Measurements from ENCODE around the gene S100P. TPM values are rescaled to one million over a fixed set of nuclear protein-coding genes. Genes with fewer than 3 reads are reported as not detected.
A peak's percentile ranks its signal among the peaks of the same experiment; 100 is the strongest.

The S100P gene
- total RNA-seq, 4 donors from 2014 or later: 7.5 to 7.8 TPM; not detected in 2

DNA sequence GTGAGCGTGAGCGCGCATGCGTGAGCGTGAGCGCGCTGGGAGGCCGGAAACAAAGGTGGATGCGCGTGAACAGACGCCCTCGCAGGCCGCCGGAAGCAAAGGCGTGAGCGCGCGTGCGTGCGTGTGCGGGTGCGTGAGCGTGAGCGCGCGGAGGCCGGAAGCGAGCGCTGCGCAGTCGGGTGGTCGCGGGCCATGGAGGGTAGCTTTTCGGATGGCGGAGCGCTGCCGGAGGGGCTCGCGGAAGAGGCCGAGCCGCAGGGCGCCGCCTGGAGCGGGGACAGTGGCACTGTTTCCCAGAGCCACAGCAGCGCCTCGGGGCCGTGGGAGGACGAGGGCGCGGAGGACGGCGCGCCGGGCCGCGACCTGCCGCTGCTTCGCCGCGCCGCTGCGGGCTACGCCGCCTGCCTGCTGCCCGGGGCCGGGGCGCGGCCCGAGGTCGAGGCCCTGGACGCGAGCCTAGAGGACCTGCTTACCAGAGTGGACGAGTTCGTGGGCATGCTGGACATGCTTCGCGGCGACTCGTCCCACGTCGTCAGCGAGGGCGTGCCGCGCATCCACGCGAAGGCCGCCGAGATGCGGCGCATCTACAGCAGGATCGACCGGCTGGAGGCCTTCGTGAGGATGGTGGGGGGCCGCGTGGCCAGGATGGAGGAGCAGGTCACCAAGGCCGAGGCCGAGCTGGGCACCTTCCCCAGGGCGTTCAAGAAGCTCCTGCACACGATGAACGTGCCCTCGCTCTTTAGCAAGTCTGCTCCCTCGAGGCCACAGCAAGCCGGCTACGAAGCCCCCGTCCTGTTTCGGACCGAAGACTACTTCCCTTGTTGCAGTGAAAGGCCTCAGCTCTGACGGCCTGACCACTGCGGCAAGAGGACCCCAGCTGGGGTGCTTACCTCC, 22.6 kb downstream of the S100P start, which contains the start of gene BLOC1S4:
Gene BLOC1S4 (plus strand): TSS at position 157 of the 894 bp plus-strand sequence. CDS start 36 bp downstream, at position 193.
- TF ChIP-seq, protein P1, sequence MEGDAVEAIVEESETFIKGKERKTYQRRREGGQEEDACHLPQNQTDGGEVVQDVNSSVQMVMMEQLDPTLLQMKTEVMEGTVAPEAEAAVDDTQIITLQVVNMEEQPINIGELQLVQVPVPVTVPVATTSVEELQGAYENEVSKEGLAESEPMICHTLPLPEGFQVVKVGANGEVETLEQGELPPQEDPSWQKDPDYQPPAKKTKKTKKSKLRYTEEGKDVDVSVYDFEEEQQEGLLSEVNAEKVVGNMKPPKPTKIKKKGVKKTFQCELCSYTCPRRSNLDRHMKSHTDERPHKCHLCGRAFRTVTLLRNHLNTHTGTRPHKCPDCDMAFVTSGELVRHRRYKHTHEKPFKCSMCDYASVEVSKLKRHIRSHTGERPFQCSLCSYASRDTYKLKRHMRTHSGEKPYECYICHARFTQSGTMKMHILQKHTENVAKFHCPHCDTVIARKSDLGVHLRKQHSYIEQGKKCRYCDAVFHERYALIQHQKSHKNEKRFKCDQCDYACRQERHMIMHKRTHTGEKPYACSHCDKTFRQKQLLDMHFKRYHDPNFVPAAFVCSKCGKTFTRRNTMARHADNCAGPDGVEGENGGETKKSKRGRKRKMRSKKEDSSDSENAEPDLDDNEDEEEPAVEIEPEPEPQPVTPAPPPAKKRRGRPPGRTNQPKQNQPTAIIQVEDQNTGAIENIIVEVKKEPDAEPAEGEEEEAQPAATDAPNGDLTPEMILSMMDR (IDR thresholded peaks at IDR 0.05): peak in 2 of 5 experiments; percentile 10 to 41
- TF ChIP-seq EP300 (IDR thresholded peaks at IDR 0.05; ENCODE audit: low read depth) (no peak), POLR2A (IDR thresholded peaks at IDR 0.05) (peak; percentile 84), POLR2AphosphoS5 (IDR thresholded peaks at IDR 0.05) (peak; percentile 89 to 96 (median 96))
- Histone ChIP-seq H3K36me3 (no peaks in the 10 kb centered on the region), H3K27ac (peak within 1 kb of the TSS; percentile 92 to 94 (median 93)), H3K27me3 (no peaks in the 10 kb centered on the region), H3K4me1 (peaks cover 4 to 26% (median 12%) of the 10 kb centered on the region in 4 donors), H3K4me3 (peak within 1 kb of the TSS; percentile 69 to 84 (median 74)), H3K9me3 (no peaks in the 10 kb centered on the region)
- peak; percentile 90 for DNase-seq
- in situ Hi-C loops (cut with MboI; ENCODE audit: low pct_ligation_motif_present in 1 of 4, low pct_unique_long_range_greater_than_20kb in 1 of 4, low sequenced_read_pairs in 3 of 4): loop anchor here in 3 of 4 donors (5.0 to 25.0 kb wide), 4 partner anchors 161 to 359 kb away; partner anchors contain the start of gene GRPEL1 (in 1 of the 3)
- WGBS, 2 donors (ENCODE audit: low coverage in 1 of 2): 0 to 1% methylated on average over 34 to 71 of the region's 109 CpGs
- intact Hi-C loops (cut with DNase I; ENCODE audit: low total_unique reads): loop anchor here (10.0 kb wide), 1 partner anchor 189 kb away; the partner anchor contains the start of gene TBC1D14

DNA sequence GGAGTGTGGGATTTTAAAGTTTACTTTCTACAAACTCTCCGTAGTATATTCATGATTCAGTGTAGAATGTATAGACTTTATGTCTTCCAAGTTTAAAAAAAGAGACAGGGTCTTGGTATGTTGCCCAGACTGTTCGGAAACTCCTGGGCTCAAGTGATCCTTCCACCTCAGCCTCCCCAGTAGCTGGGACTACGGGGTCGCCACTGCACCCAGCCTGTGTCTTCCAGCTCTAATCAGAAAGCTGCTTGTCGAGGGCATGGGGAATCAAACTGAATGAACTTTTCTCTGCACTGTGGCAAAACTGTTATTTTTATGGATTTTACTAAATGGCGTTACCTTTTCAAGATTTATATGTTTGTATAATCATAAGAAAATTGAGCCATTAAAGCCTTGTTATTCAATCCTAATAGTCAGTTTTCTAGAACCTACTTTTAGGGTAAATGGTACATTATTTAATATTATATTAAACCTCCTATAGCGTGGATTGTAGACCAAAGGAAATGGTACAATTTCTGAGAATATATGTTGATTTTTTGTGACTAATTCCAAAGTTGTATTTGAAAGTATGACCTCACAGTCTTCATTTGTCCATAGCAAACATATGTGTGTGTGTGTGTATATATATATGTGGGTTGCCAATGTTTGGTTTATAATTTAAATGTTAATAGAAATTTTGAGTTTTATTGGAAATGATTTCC, 23.4 kb downstream of the S100P start:
- Histone ChIP-seq H3K9me3 (no peaks in the 10 kb centered on the region), H3K4me3 (peak overlapping the region; percentile 69 to 84 (median 74)), H3K36me3 (no peaks in the 10 kb centered on the region), H3K4me1 (peaks cover 4 to 26% (median 12%) of the 10 kb centered on the region in 4 donors), H3K27ac (peak overlapping the region; percentile 92 to 94 (median 93)), H3K27me3 (no peaks in the 10 kb centered on the region)
- DNase-seq: no peak
- 13 to 15% methylated on average over 7 of the region's 7 CpGs for WGBS, 2 donors (ENCODE audit: low coverage in 1 of 2)
- no peak for TF ChIP-seq POLR2A (IDR thresholded peaks at IDR 0.05)
- TF ChIP-seq, protein P1 (IDR thresholded peaks at IDR 0.05): no peak
- no peak for TF ChIP-seq EP300 (IDR thresholded peaks at IDR 0.05; ENCODE audit: low read depth)
- TF ChIP-seq POLR2AphosphoS5 (IDR thresholded peaks at IDR 0.05): no peak
- intact Hi-C loops (cut with DNase I; ENCODE audit: low total_unique reads) (loop anchor here (10.0 kb wide), 1 partner anchor 188 kb away; the partner anchor contains the start of gene TBC1D14), in situ Hi-C loops (cut with MboI; ENCODE audit: low pct_ligation_motif_present in 1 of 4, low pct_unique_long_range_greater_than_20kb in 1 of 4, low sequenced_read_pairs in 3 of 4) (loop anchor here in 3 of 4 donors (5.0 to 25.0 kb wide), 4 partner anchors 160 to 358 kb away; partner anchors contain the start of gene GRPEL1 (in 1 of the 3))

DNA sequence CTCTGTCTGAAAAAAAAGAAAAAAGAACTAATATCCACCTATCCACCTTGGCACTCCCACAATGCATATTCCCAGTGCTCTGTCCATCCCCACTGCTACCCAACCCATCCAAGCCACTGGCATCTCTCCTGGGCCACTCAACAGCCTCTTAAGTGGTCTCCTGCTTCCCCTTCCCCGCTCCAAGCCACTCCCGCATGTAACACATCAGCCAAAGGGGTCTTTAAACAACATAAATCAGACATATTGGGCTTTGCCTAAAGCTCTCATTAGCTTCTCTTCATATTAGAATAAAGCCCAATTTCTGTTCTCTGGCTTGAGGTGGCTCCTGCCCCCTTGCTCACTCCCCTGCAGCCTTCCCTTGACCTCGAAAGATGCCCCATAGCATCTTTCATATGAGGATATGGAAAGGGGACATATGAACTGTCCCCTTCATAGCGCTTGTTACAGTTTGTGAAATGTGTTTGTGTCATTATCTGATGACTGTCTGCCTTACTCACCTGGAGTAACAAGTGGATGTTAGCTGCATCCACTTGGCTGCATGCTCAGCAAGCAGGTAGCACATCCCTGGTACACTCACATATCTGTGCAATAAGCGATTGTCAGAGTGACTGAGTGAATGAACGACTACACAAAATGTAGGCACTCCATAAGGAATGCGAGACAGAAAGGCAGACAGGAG, 25.4 kb downstream of the S100P start:
- Histone ChIP-seq H3K9me3 (no peaks in the 10 kb centered on the region), H3K27me3 (no peaks in the 10 kb centered on the region), H3K27ac (no peak overlapping the region), H3K4me3 (no peak overlapping the region), H3K4me1 (peaks cover 4 to 26% (median 12%) of the 10 kb centered on the region in 4 donors), H3K36me3 (no peaks in the 10 kb centered on the region)
- in situ Hi-C loops (cut with MboI; ENCODE audit: low pct_ligation_motif_present in 1 of 4, low pct_unique_long_range_greater_than_20kb in 1 of 4, low sequenced_read_pairs in 3 of 4): loop anchor here in 3 of 4 donors (5.0 to 25.0 kb wide), 4 partner anchors 158 to 356 kb away; partner anchors contain the start of gene GRPEL1 (in 1 of the 3)
- WGBS, 2 donors (ENCODE audit: low coverage in 1 of 2): 68 to 85% methylated on average over 4 to 7 of the region's 7 CpGs
- no peak for DNase-seq
- intact Hi-C loops (cut with DNase I; ENCODE audit: low total_unique reads): loop anchor here (2.0 to 10.0 kb wide), 2 partner anchors 156 to 186 kb away; partner anchors contain the start of gene TBC1D14
- no peak for TF ChIP-seq POLR2A (IDR thresholded peaks at IDR 0.05)
- no peak for TF ChIP-seq POLR2AphosphoS5 (IDR thresholded peaks at IDR 0.05)

DNA sequence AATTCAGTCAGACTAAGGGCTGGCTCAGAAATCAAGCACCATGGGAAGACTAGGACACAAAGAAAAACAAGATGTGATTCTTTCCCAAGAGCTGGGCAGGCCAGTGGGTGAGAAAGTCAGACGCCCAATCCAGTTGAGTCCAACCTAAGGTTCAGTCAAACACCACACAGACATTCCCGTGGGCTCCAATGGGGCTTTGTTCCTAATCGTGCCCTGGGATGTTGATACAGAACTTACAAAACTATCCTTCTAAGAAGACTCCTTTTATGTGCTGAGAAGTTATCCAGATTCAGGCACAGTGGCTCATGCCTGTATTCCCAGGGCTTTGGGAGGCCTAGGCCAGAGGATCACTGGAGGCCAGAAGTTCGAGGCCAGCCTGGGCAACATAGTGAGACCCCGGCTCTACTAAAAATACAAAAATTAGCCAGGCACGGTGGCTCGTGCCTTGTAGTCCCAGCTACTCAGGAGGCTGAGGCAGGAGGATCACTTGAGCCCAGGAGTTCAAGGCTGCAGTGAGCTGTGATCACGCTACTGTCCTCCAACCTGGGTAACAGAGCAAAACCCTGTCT, 26.0 kb downstream of the S100P start:
- WGBS, 2 donors (ENCODE audit: low coverage in 1 of 2): 35 to 66% methylated on average over 3 to 8 of the region's 8 CpGs
- in situ Hi-C loops (cut with MboI; ENCODE audit: low pct_ligation_motif_present in 1 of 4, low pct_unique_long_range_greater_than_20kb in 1 of 4, low sequenced_read_pairs in 3 of 4): loop anchor here (5.0 to 25.0 kb wide), 5 partner anchors 158 to 355 kb away; partner anchors contain the start of gene GRPEL1 (in 1 of the 4)
- H3K27me3 ChIP-seq: no peaks in the 10 kb centered on the region
- no peak for DNase-seq
- no peaks in the 10 kb centered on the region for H3K9me3 ChIP-seq
- no peak for TF ChIP-seq POLR2AphosphoS5 (IDR thresholded peaks at IDR 0.05)
- no peak for TF ChIP-seq EP300 (IDR thresholded peaks at IDR 0.05; ENCODE audit: low read depth)
- TF ChIP-seq, protein P1 (IDR thresholded peaks at IDR 0.05): no peak
- no peak for TF ChIP-seq POLR2A (IDR thresholded peaks at IDR 0.05)
- H3K36me3 ChIP-seq: no peaks in the 10 kb centered on the region
- H3K4me1 ChIP-seq: peaks cover 4 to 26% (median 12%) of the 10 kb centered on the region in 4 donors
- H3K27ac ChIP-seq: no peak overlapping the region
- no peak overlapping the region for H3K4me3 ChIP-seq
- intact Hi-C loops (cut with DNase I; ENCODE audit: low total_unique reads): loop anchor here (2.0 to 10.0 kb wide), 4 partner anchors 63 to 353 kb away; partner anchors contain the start of genes KIAA0232 and TBC1D14

Data from transverse colon (tissue), 4 donors.